Left lobe of liver (tissue), 2 donors: ENCODE data around the gene PRX. TPM values are rescaled to one million over a fixed set of nuclear protein-coding genes. Genes with fewer than 3 reads are reported as not detected.
A peak's percentile ranks its signal among the peaks of the same experiment; 100 is the strongest.

Source experiments
- ATAC-seq: fragments of 200-7000 bp; cut with Tn5 transposase; one replicate; pipeline ENCODE4 v1.9.1; 2020; ENCODE audit warnings: mild to moderate bottlenecking, moderate library complexity
- DNase-seq: peaks from one replicate; pipeline ENCODE4 v3.0.0-alpha.2; 2020; ENCODE audit warnings: low spot score
- total RNA-seq: library from RNA; stranded (reverse); gene quantifications from one replicate; pipeline ENCODE4 v1.2.1, GENCODE V29; 2021
- donor health status: DM: no; HTN: no; CAD: no; lungs with moderate emphysema.
- donor health status: DM: no; HTN: yes; CAD: no.

The PRX gene
- total RNA-seq, 1 donor from 2014 or later: 0.70 TPM

GRCh38 chr19:40367577-40368434 is 45.4 kb downstream of the PRX start:
- DNase-seq (no peak), ATAC-seq (no peak)

- DNase-seq: no peak
- ATAC-seq: no peak
These were observed 46.2 kb downstream of the PRX start for GRCh38 chr19:40366697-40367561.

- ATAC-seq (peak; percentile 55), DNase-seq (no peak)
These were observed 47.4 kb downstream of the PRX start for GRCh38 chr19:40365613-40366401.

GRCh38 chr19:40365010-40365409 is 48.2 kb downstream of the PRX start:
- ATAC-seq: no peak

GRCh38 chr19:40363069-40363468 is 50.1 kb downstream of the PRX start:
- ATAC-seq (no peak), DNase-seq (no peak)

More at GRCh38 chr19:40365010-40365409, 48.2 kb downstream of the PRX start:
- no peak for DNase-seq

GRCh38 chr19:40362160-40362559 is 51.0 kb downstream of the PRX start:
- ATAC-seq: no peak
- DNase-seq: no peak

- no peak for DNase-seq
- ATAC-seq: no peak
These were observed 52.4 kb downstream of the PRX start for GRCh38 chr19:40360708-40361241.

- ATAC-seq (no peak), DNase-seq (no peak)
These were observed 53.0 kb downstream of the PRX start for GRCh38 chr19:40360020-40360707.

- ATAC-seq: peak; percentile 40
These were observed 54.4 kb downstream of the PRX start for GRCh38 chr19:40358773-40359172.

GRCh38 chr19:40357640-40358039 is 55.5 kb downstream of the PRX start:
- DNase-seq (no peak), ATAC-seq (no peak)

More at GRCh38 chr19:40358773-40359172, 54.4 kb downstream of the PRX start:
- DNase-seq: no peak

GRCh38 chr19:40356681-40357595 is 56.2 kb downstream of the PRX start:
- DNase-seq (no peak), ATAC-seq (no peak)

GRCh38 chr19:40355975-40356680 is 57.0 kb downstream of the PRX start:
- ATAC-seq (no peak), DNase-seq (no peak)

GRCh38 chr19:40348961-40349507 is 64.1 kb downstream of the PRX start:
- no peak for DNase-seq
- ATAC-seq: no peak

- ATAC-seq (peak; percentile 98), DNase-seq (peak; percentile 99)
These were observed 64.9 kb downstream of the PRX start, which contains the start of the genes C19orf47 and PLD3 for GRCh38 chr19:40348125-40348913. C19orf47 (minus strand) TSS chr19:40348397; CDS start chr19:40341857, 6,540 bp downstream. PLD3 (plus strand) TSS chr19:40348695; CDS start chr19:40366484, 17,789 bp downstream.

GRCh38 chr19:40344422-40344821 is 68.8 kb downstream of the PRX start:
- ATAC-seq: no peak
- no peak for DNase-seq
